OCI-LY1 (cell line): Measurements from ENCODE around the gene CRK.

Source experiments
- CTCF ChIP-seq: fragments of 200-600 bp; sonication (generic), shearing (Covaris generic); IDR thresholded peaks from 2 replicates; pipeline ENCODE4 v1.5.1; 2017; ENCODE audit warnings: mild to moderate bottlenecking, antibody characterized with exemption, low read length, moderate library complexity, mixed read lengths
- EZH2 ChIP-seq: fragments of 200-600 bp; sonication (generic), shearing (Covaris generic); IDR thresholded peaks from 2 replicates; pipeline ENCODE4 v1.8.0; 2017; ENCODE audit warnings: borderline replicate concordance, mixed run types, mild to moderate bottlenecking, antibody characterized with exemption, low read length, moderate library complexity, mixed read lengths

- TF ChIP-seq CTCF: no peak
- TF ChIP-seq EZH2: no peak
Observed at GRCh38 chr17:1481736-1482135, 25.7 kb upstream of the CRK start.
